H9 (cell line): ENCODE data around the gene PAQR4. TPM values are rescaled to one million over a fixed set of nuclear protein-coding genes. Genes with fewer than 3 reads are reported as not detected.

Experiments
- DNase-seq: peaks from one replicate; pipeline ENCODE4 v3.0.0-alpha.2; 2017
- H2AFZ ChIP-seq: one replicate; pipeline ENCODE4 v1.6.1; 2013; ENCODE audit warnings: mild to moderate bottlenecking, low read length, control low read depth, moderate library complexity
- H2AK5ac ChIP-seq: 2 replicates; pipeline ENCODE4 v1.6.1; 2013; ENCODE audit warnings: low read length, control low read depth, mixed read lengths; ENCODE audit not compliant: insufficient read length
- H2BK120ac ChIP-seq: one replicate; pipeline ENCODE4 v1.6.1; 2013; ENCODE audit warnings: low read depth, mild to moderate bottlenecking, low read length, control low read depth, inconsistent platforms; ENCODE audit not compliant: poor library complexity, severe bottlenecking
- H2BK12ac ChIP-seq: 2 replicates; pipeline ENCODE4 v1.6.1; 2013; ENCODE audit warnings: low read length, control low read depth, mixed read lengths, low read depth; ENCODE audit not compliant: insufficient read length
- H2BK15ac ChIP-seq: 2 replicates; pipeline ENCODE4 v1.6.1; 2013; ENCODE audit warnings: low read depth, low read length, control low read depth
- H2BK20ac ChIP-seq: one replicate; pipeline ENCODE4 v1.6.1; 2013; ENCODE audit warnings: low read depth, mild to moderate bottlenecking, low read length, control low read depth, inconsistent platforms; ENCODE audit not compliant: poor library complexity, severe bottlenecking
- H2BK5ac ChIP-seq: 2 replicates; pipeline ENCODE4 v1.6.1; 2013; ENCODE audit warnings: low read length, control low read depth, mixed read lengths; ENCODE audit not compliant: insufficient read length
- H3K14ac ChIP-seq: 2 replicates; pipeline ENCODE4 v1.6.1; 2013; ENCODE audit warnings: low read length, control low read depth; ENCODE audit not compliant: insufficient read depth
- H3K18ac ChIP-seq: 2 replicates; pipeline ENCODE4 v1.6.1; 2013; ENCODE audit warnings: low read depth, mild to moderate bottlenecking, mixed read lengths, low read length, control low read depth; ENCODE audit not compliant: insufficient read length
- H3K23ac ChIP-seq: 2 replicates; pipeline ENCODE4 v1.6.1; 2013; ENCODE audit warnings: low read length, control low read depth, mixed read lengths, low read depth; ENCODE audit not compliant: insufficient read length
- H3K23me2 ChIP-seq: 2 replicates; pipeline ENCODE4 v1.6.1; 2013; ENCODE audit warnings: low read depth, mild to moderate bottlenecking, mixed read lengths, low read length, control low read depth; ENCODE audit not compliant: insufficient read length, poor library complexity, severe bottlenecking
- H3K27ac ChIP-seq: 2 replicates; pipeline ENCODE4 v1.5.1; 2013; ENCODE audit warnings: low read length, control low read depth, mixed read lengths, low read depth; ENCODE audit not compliant: insufficient read length
- H3K27me3 ChIP-seq: 2 replicates; pipeline ENCODE4 v1.6.1; 2013; ENCODE audit warnings: low read length, control low read depth, inconsistent platforms; ENCODE audit not compliant: insufficient read depth
- H3K4ac ChIP-seq: 2 replicates; pipeline ENCODE4 v1.6.1; 2013; ENCODE audit warnings: low read depth, mild to moderate bottlenecking, control low read depth, inconsistent platforms, low read length, moderate library complexity
- H3K4me1 ChIP-seq: 2 replicates; pipeline ENCODE4 v1.6.1; 2013; ENCODE audit warnings: low read length, control low read depth, inconsistent platforms; ENCODE audit not compliant: insufficient read depth
- H3K4me2 ChIP-seq: 2 replicates; pipeline ENCODE4 v1.6.1; 2013; ENCODE audit warnings: low read length, control low read depth, mixed read lengths; ENCODE audit not compliant: insufficient read length, insufficient read depth
- H3K56ac ChIP-seq: 2 replicates; pipeline ENCODE4 v1.6.1; 2013; ENCODE audit warnings: low read depth, mild to moderate bottlenecking, mixed read lengths, low read length, control low read depth; ENCODE audit not compliant: insufficient read length
- H3K79me1 ChIP-seq: 2 replicates; pipeline ENCODE4 v1.6.1; 2013; ENCODE audit warnings: low read depth, mild to moderate bottlenecking, moderate library complexity, low read length, control low read depth, inconsistent platforms; ENCODE audit not compliant: insufficient read depth, poor library complexity, severe bottlenecking
- H3K79me2 ChIP-seq: 2 replicates; pipeline ENCODE4 v1.6.1; 2013; ENCODE audit warnings: low read length, control low read depth, inconsistent platforms; ENCODE audit not compliant: insufficient read depth
- H3K9ac ChIP-seq: 2 replicates; pipeline ENCODE4 v1.6.1; 2013; ENCODE audit warnings: low read length, control low read depth, mixed read lengths; ENCODE audit not compliant: insufficient read length; ENCODE audit errors: extremely low read depth
- H3K9me3 ChIP-seq: one replicate; pipeline ENCODE4 v1.6.1; 2013; ENCODE audit warnings: low read depth, low read length, inconsistent platforms; ENCODE audit not compliant: control insufficient read depth
- H3T11ph ChIP-seq: one replicate; pipeline ENCODE4 v1.6.1; 2013; ENCODE audit warnings: mild to moderate bottlenecking, low read length, control low read depth, inconsistent platforms
- H4K20me1 ChIP-seq: one replicate; pipeline ENCODE4 v1.6.1; 2013; ENCODE audit not compliant: control insufficient read depth, insufficient read length, insufficient read depth
- H4K5ac ChIP-seq: 2 replicates; pipeline ENCODE4 v1.6.1; 2013; ENCODE audit warnings: low read depth, mild to moderate bottlenecking, mixed read lengths, low read length, control low read depth; ENCODE audit not compliant: insufficient read length
- H4K8ac ChIP-seq: replicated peaks from 2 replicates; pipeline ENCODE4 v1.6.1; 2013; ENCODE audit warnings: low read length, control low read depth, mixed read lengths, low read depth; ENCODE audit not compliant: insufficient read length
- H4K91ac ChIP-seq: 2 replicates; pipeline ENCODE4 v1.6.1; 2013; ENCODE audit warnings: low read depth, mild to moderate bottlenecking, moderate library complexity, mixed read lengths, low read length, control low read depth; ENCODE audit not compliant: insufficient read length
- H3K27ac Mint-ChIP-seq, 3 experiments: 2 replicates in 2 of 3; 3 replicates in 1 of 3; pipeline ENCODE4 v1.8.0; 2020 to 2021; ENCODE audit warnings: mixed read lengths in 3 of 3, mild to moderate bottlenecking in 1 of 3, moderate library complexity in 1 of 3
- H3K27me3 Mint-ChIP-seq: 2 replicates; pipeline ENCODE4 v1.8.0; 2021; ENCODE audit warnings: low read depth, mild to moderate bottlenecking, moderate library complexity, mixed read lengths
- H3K36me3 Mint-ChIP-seq, 3 experiments: 2 replicates in 2 of 3; 3 replicates in 1 of 3; pipeline ENCODE4 v1.8.0; 2020 to 2021; ENCODE audit warnings: low read depth in 3 of 3, mixed read lengths in 3 of 3; ENCODE audit not compliant: insufficient read depth in 1 of 3
- H3K4me1 Mint-ChIP-seq, 2 experiments: 2 replicates each; pipeline ENCODE4 v1.8.0; 2020; ENCODE audit warnings: mixed read lengths in 2 of 2
- H3K4me3 Mint-ChIP-seq, 2 experiments: 2 replicates in 1 of 2; 3 replicates in 1 of 2; pipeline ENCODE4 v1.8.0; 2020 to 2021; ENCODE audit warnings: mild to moderate bottlenecking in 2 of 2, mixed read lengths in 2 of 2, moderate library complexity in 1 of 2
- H3K9me3 Mint-ChIP-seq, 2 experiments: 2 replicates in 1 of 2; 3 replicates in 1 of 2; pipeline ENCODE4 v1.8.0; 2020; ENCODE audit warnings: mild to moderate bottlenecking in 2 of 2, mixed read lengths in 2 of 2, moderate library complexity in 1 of 2
- CTCF ChIP-seq: fragments of 200-600 bp; sonication (generic); conservative IDR thresholded peaks from 3 replicates; pipeline ENCODE4 v1.8.0; 2021; ENCODE audit warnings: antibody characterized with exemption, mild to moderate bottlenecking
- WGBS: extraction: QIAGEN DNeasy Blood & Tissue Kit; methylation state at CpG from one replicate; pipeline ENCODE4 v1.1.7; 2013; ENCODE audit warnings: missing lambda C conversion rate, low lambda C conversion rate, mixed read lengths; ENCODE audit not compliant: insufficient read length; ENCODE audit errors: extremely low coverage; 5-methylcytosine and 5-hydroxymethylcytosine counted together
- total RNA-seq: library from RNA; stranded (reverse); gene quantifications from 2 replicates; pipeline ENCODE4 v1.2.1, GENCODE V29; 2021

PAQR4 gene
- total RNA-seq, 1 experiment from 2014 or later = 32.1 TPM

GRCh38 chr16:2956579-2956956 lies 12.6 kb upstream of the PAQR4 start:
- no peaks in the 10 kb centered on the region for H3K23me2 ChIP-seq
- H2BK15ac ChIP-seq = no peak overlapping the region
- no peak overlapping the region for H2AK5ac ChIP-seq
- H4K20me1 ChIP-seq = no peaks in the 10 kb centered on the region
- H2BK12ac ChIP-seq = no peak overlapping the region
- no peak overlapping the region for H3K14ac ChIP-seq
- no peak overlapping the region for H3K18ac ChIP-seq
- H3K4ac ChIP-seq = no peak overlapping the region
- Mint-ChIP-seq H3K4me1 (peaks cover 14 to 22% of the 10 kb centered on the region in 2 experiments), H3K27ac (no peak overlapping the region), H3K36me3 (no peaks in the 10 kb centered on the region), H3K27me3 (peaks cover 6% of the 10 kb centered on the region), H3K9me3 (no peaks in the 10 kb centered on the region; a peak in 1 of 5 replicates), H3K4me3 (no peak overlapping the region)
- H3K23ac ChIP-seq = no peak overlapping the region
- H4K91ac ChIP-seq = no peak overlapping the region
- H3K27ac ChIP-seq = no peak overlapping the region
- no peaks in the 10 kb centered on the region for H3K79me2 ChIP-seq
- no peak overlapping the region for H3K4me2 ChIP-seq
- no peak overlapping the region for H3K9ac ChIP-seq
- no peaks in the 10 kb centered on the region for H3K27me3 ChIP-seq
- no peaks in the 10 kb centered on the region for H3K79me1 ChIP-seq
- H3K4me1 ChIP-seq = peaks cover 3% of the 10 kb centered on the region; the same call in 1 of the 2 replicates
- no peak overlapping the region for H2BK5ac ChIP-seq
- no peak overlapping the region for H2BK20ac ChIP-seq
- no peak overlapping the region for H4K5ac ChIP-seq
- peak; percentile 31 for DNase-seq
- no CpG with 5 or more reads among the region's 11 CpGs for WGBS
- H3K9me3 ChIP-seq = no peaks in the 10 kb centered on the region
- H4K8ac ChIP-seq = no peak overlapping the region
- TF ChIP-seq CTCF = no peak
- H3T11ph ChIP-seq = no peak overlapping the region
- H2BK120ac ChIP-seq = no peak overlapping the region
- no peak overlapping the region for H3K56ac ChIP-seq
- H2AFZ ChIP-seq = no peak overlapping the region
